Purkinje cell (primary cell): ENCODE results near the gene BEND4. TPM values are rescaled to one million over a fixed set of nuclear protein-coding genes. Genes with fewer than 3 reads are reported as not detected.

Source experiments
- polyA plus RNA-seq: library from polyadenylated mRNA; unstranded; fragments of >200 nt; fragmentation: Nextera tagmentation; gene quantifications from 2 replicates; pipeline ENCODE4 v1.2.1, GENCODE V29; 2014

Gene BEND4
- polyA plus RNA-seq, result 0.30 TPM in 1 of 2 replicates, not detected in the other

DNA sequence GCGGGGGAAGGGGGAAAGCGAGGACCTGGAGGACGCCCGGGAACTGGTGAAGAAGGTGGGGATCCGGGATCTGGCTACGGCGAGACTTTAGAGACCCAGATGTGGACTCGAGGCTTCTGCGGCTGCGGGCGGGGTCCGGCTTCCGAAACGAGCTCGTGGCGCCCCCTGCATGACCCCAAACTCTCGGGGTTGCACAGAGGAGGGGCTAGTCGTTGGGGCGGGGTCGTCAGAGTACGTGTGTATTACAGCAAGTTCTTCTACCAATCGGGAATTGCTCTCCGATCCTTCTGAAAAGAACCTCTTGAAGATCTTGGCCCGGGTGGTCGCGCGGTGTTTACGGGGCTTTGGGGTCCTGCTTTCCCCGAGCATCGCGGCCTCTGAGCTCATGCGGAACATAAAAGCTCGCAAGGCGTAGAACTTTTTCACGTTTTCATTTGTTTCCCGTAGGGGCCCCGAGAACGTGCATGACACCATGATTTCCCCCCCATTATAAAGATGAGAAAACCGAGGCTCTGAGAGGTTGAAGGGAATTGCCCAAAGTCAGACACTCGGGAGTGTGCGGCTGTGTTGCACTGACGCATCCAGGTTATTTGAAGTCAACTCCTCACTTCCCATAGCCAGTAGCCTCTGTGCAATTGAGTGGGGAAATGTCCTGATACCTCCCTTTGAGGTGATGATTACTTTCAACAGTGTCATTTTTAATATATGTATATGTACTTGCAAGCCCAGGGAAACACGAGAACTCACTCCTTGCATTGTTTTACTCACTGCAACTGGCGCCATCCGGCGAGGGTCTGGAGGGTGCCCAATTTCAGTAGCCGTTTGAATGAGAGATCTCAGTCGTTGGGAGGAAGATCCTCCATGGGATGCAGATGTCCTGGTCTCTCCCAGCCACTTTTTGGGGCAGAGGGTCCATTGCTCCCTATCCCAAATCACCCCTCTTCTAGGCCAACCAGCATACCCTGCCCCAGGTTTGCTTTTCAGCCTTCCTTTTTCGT, at the start of gene BEND4:
BEND4 (minus strand) TSS at position 149 of the 998 bp plus-strand sequence. CDS start 512 bp downstream, outside the sequence.

Other genes starting within 250 kb of the BEND4 start
- 46.7 and 53.1 TPM in 2 replicates for gene TMEM33, start 217.2 kb downstream of the BEND4 start, polyA plus RNA-seq
- 0.04 and 0.15 TPM in 2 replicates for gene DCAF4L1, start 170.9 kb downstream of the BEND4 start, polyA plus RNA-seq
- gene SLC30A9, start 162.1 kb downstream of the BEND4 start, polyA plus RNA-seq, result 48.5 and 51.2 TPM in 2 replicates
- gene SHISA3, start 244.8 kb upstream of the BEND4 start, polyA plus RNA-seq, result not detected in 2 replicates